Measurements from ENCODE around the gene YPEL5. TPM values are rescaled to one million over a fixed set of nuclear protein-coding genes. Genes with fewer than 3 reads are reported as not detected.

The YPEL5 gene
- total RNA-seq, 2 experiments from 2014 or later: 38.9 to 52.1 TPM

DNA sequence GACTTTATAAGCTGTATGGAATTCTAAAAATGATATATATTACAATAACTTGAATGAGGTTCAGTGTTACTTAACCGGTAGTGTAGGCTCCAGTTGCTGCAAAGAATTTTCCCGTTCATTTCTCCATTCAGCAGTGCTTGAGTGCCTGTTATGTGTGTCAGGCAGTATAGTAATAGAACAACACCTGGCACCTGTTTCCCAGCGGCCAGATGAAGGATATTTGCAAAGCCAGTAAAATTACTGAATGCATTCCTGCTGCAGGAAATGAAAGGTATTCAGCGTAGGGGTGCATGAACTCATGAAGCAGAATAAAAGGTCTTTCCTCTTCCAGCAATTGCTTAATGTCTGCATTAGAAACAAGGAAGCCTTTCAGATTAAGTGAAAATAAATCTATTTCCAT, 18.8 kb downstream of the YPEL5 start:
- no peak for TF ChIP-seq EZH2phosphoT487 (IDR thresholded peaks at IDR 0.05; ENCODE audit: borderline replicate concordance, low read depth, low read length)
- TF ChIP-seq CTCF (conservative IDR thresholded peaks at IDR 0.05; ENCODE audit: low read length): no peak
- no peak overlapping the region for H3K4me2 ChIP-seq (ENCODE audit: low read length)
- H3K4me3 ChIP-seq (ENCODE audit: low read depth, low read length, poor library complexity, severe bottlenecking): no peak overlapping the region
- H3K27ac ChIP-seq (ENCODE audit: low read depth, low read length, poor library complexity, severe bottlenecking): no peak overlapping the region
- H2AFZ ChIP-seq (ENCODE audit: low read length): no peak overlapping the region
- peaks cover 10% of the 10 kb centered on the region for H3K36me3 ChIP-seq (ENCODE audit: insufficient read depth, low read length)
- DNase-seq (ENCODE audit: low spot score): no peak
- peaks cover 17% of the 10 kb centered on the region for H3K4me1 ChIP-seq (ENCODE audit: insufficient read depth, low read length, poor library complexity, severe bottlenecking)
- intact Hi-C loops (cut with micrococcal nuclease; ENCODE audit: unreplicated experiment): loop anchor here (1.0 to 2.0 kb wide), 4 partner anchors 41 to 546 kb away; no protein-coding TSS in a partner anchor
- H3K79me2 ChIP-seq (ENCODE audit: insufficient read depth, low read depth, low read length): no peaks in the 10 kb centered on the region
- no TSS peak for BruUV-seq (replicated peaks)
- H4K20me1 ChIP-seq (ENCODE audit: insufficient read depth, low read length): no peaks in the 10 kb centered on the region
- ChIA-PET POLR2A (interaction anchor here (0.6 to 2.8 kb wide), 10 partner anchors 16 to 561 kb away, joined by 3 to 28 read pairs (median 4); partner anchors contain the start of gene YPEL5), CTCF (ENCODE audit: unreplicated experiment) (interaction anchor here (1.0 to 2.5 kb wide), 5 partner anchors 17 to 545 kb away, joined by 3 to 28 read pairs (median 5); no protein-coding TSS in a partner anchor)
- H3K9me3 ChIP-seq (ENCODE audit: low read length): no peaks in the 10 kb centered on the region
- H3K9me2 ChIP-seq (ENCODE audit: insufficient read depth, low read length): no peaks in the 10 kb centered on the region

- intact Hi-C loops (cut with micrococcal nuclease; ENCODE audit: unreplicated experiment): no loop called here
- no peaks in the 10 kb centered on the region for H4K20me1 ChIP-seq (ENCODE audit: insufficient read depth, low read length)
- no peak overlapping the region for H3K27ac ChIP-seq (ENCODE audit: low read depth, low read length, poor library complexity, severe bottlenecking)
- no peak overlapping the region for H3K4me3 ChIP-seq (ENCODE audit: low read depth, low read length, poor library complexity, severe bottlenecking)
- BruUV-seq (replicated peaks): no TSS peak
- H3K79me2 ChIP-seq (ENCODE audit: insufficient read depth, low read depth, low read length): no peaks in the 10 kb centered on the region
- ChIA-PET CTCF (ENCODE audit: unreplicated experiment) (no interaction called here), POLR2A (no interaction called here)
- no peaks in the 10 kb centered on the region for H3K9me3 ChIP-seq (ENCODE audit: low read length)
- H3K36me3 ChIP-seq (ENCODE audit: insufficient read depth, low read length): no peaks in the 10 kb centered on the region
- TF ChIP-seq EZH2phosphoT487 (IDR thresholded peaks at IDR 0.05; ENCODE audit: borderline replicate concordance, low read depth, low read length): no peak
- no peak for TF ChIP-seq CTCF (conservative IDR thresholded peaks at IDR 0.05; ENCODE audit: low read length)
- H3K9me2 ChIP-seq (ENCODE audit: insufficient read depth, low read length): no peaks in the 10 kb centered on the region
- H3K4me1 ChIP-seq (ENCODE audit: insufficient read depth, low read length, poor library complexity, severe bottlenecking): no peaks in the 10 kb centered on the region
- DNase-seq (ENCODE audit: low spot score): no peak
- no peak overlapping the region for H3K4me2 ChIP-seq (ENCODE audit: low read length)
- H2AFZ ChIP-seq (ENCODE audit: low read length): no peak overlapping the region
Measured at GRCh38 chr2:30172627-30173026, 25.8 kb downstream of the YPEL5 start.

DNA sequence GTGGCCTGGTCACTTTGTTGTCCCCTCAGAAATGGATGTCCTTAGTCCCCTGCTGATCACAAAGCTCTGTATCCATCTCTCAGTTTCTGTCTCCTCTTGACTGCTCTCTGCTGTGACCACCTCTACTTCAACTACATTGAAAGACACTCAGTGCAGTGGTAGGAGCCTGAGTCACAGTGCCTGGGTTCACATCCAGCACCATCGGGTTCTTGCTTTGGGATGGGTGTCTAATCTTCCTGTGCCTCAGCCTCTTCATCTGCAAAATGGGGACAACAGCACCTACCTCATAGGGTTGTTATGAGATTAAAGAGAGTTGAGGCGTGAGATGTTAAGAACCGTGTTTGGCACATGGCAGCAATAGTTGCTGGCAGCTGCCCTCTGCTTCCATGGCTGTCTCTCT, 30.6 kb downstream of the YPEL5 start:
- Histone ChIP-seq H2AFZ (ENCODE audit: low read length) (no peak overlapping the region), H3K27ac (ENCODE audit: low read depth, low read length, poor library complexity, severe bottlenecking) (no peak overlapping the region), H4K20me1 (ENCODE audit: insufficient read depth, low read length) (no peaks in the 10 kb centered on the region), H3K4me1 (ENCODE audit: insufficient read depth, low read length, poor library complexity, severe bottlenecking) (no peaks in the 10 kb centered on the region), H3K9me3 (ENCODE audit: low read length) (no peaks in the 10 kb centered on the region), H3K4me3 (ENCODE audit: low read depth, low read length, poor library complexity, severe bottlenecking) (no peak overlapping the region), H3K9me2 (ENCODE audit: insufficient read depth, low read length) (no peaks in the 10 kb centered on the region), H3K36me3 (ENCODE audit: insufficient read depth, low read length) (no peaks in the 10 kb centered on the region), H3K79me2 (ENCODE audit: insufficient read depth, low read depth, low read length) (no peaks in the 10 kb centered on the region), H3K4me2 (ENCODE audit: low read length) (no peak overlapping the region)
- TF ChIP-seq EZH2phosphoT487 (IDR thresholded peaks at IDR 0.05; ENCODE audit: borderline replicate concordance, low read depth, low read length): no peak
- TF ChIP-seq CTCF (conservative IDR thresholded peaks at IDR 0.05; ENCODE audit: low read length): no peak
- BruUV-seq (replicated peaks): no TSS peak
- intact Hi-C loops (cut with micrococcal nuclease; ENCODE audit: unreplicated experiment): no loop called here
- DNase-seq (ENCODE audit: low spot score): no peak
- CTCF ChIA-PET (ENCODE audit: unreplicated experiment): no interaction called here
- POLR2A ChIA-PET: no interaction called here

All from OCI-LY7 (cell line).